Kidney (tissue), 22 donors: ENCODE data around the gene GFRAL. TPM values are rescaled to one million over a fixed set of nuclear protein-coding genes. Genes with fewer than 3 reads are reported as not detected.
A peak's percentile ranks its signal among the peaks of the same experiment; 100 is the strongest.

Source experiments
- DNase-seq, 5 donors: peaks; one replicate each; pipeline ENCODE4 v3.0.0-alpha.2; 2013 to 2020
- FAIRE-seq: peaks from 2 replicates; lab custom pipeline; 2012; peaks lifted over from hg19 to GRCh38; lab: Jason Lieb, UNC
- H3K27ac ChIP-seq, 2 donors: one replicate each; pipeline ENCODE4 v1.7.0; 2013; ENCODE audit warnings: low read depth in 2 of 2, low read length in 2 of 2, inconsistent platforms in 1 of 2
- H3K27me3 ChIP-seq: one replicate; pipeline ENCODE4 v1.7.1; 2013; ENCODE audit warnings: low read length, inconsistent platforms; ENCODE audit not compliant: control insufficient read depth, insufficient read depth
- H3K36me3 ChIP-seq, 3 donors: one replicate each; pipeline versions ENCODE4 v1.7.0 to v1.7.1; 2013; ENCODE audit warnings: low read length in 3 of 3, control low read depth in 1 of 3, inconsistent platforms in 1 of 3; ENCODE audit not compliant: insufficient read depth in 3 of 3, control insufficient read depth in 2 of 3
- H3K4me1 ChIP-seq, 3 donors: one replicate each; pipeline versions ENCODE4 v1.7.0 to v1.7.1; 2013; ENCODE audit warnings: low read length in 3 of 3, inconsistent platforms in 1 of 3, low read depth in 1 of 3; ENCODE audit not compliant: control insufficient read depth in 2 of 3, insufficient read depth in 2 of 3
- H3K4me3 ChIP-seq, 3 donors: one replicate each; pipeline versions ENCODE4 v1.7.0 to v1.8.1; 2013; ENCODE audit warnings: low read length in 3 of 3, control low read depth in 1 of 3, inconsistent platforms in 1 of 3
- H3K9ac ChIP-seq, 3 donors: one replicate each; pipeline versions ENCODE4 v1.7.0 to v1.7.1; 2013; ENCODE audit warnings: low read length in 3 of 3, control low read depth in 1 of 3, inconsistent platforms in 1 of 3
- H3K9me3 ChIP-seq, 3 donors: one replicate each; pipeline versions ENCODE4 v1.7.0 to v1.7.1; 2013; ENCODE audit warnings: low read length in 3 of 3, control low read depth in 1 of 3, inconsistent platforms in 1 of 3; ENCODE audit not compliant: control insufficient read depth in 2 of 3, insufficient read depth in 1 of 3
- CTCF ChIP-seq: IDR thresholded peaks from 3 replicates; pipeline ENCODE4 v1.5.1; 2012; ENCODE audit warnings: mild to moderate bottlenecking, moderate library complexity, borderline replicate concordance; ENCODE audit not compliant: insufficient read depth; ENCODE audit errors: extremely low read depth
- intact Hi-C: fragments of 100-400 bp; cut with DNase I; formaldehyde crosslinking; loops from one replicate; pipeline ENCODE4 v1.11.1; 2022
- long read RNA-seq, 10 donors: library from polyadenylated mRNA in 1 of 10; unstranded in 1 of 10; transcript quantifications; one replicate each; pipeline ENCODE4 v2.0.0 and lab custom pipeline, GENCODE V29; 2021 to 2026
- polyA plus RNA-seq: library from polyadenylated mRNA; stranded (reverse); fragments of 350-450 nt; fragmentation: Illumina TruSeq; extraction: RNeasy Lipid Tissue Mini Kit (QIAGEN cat#74804); gene quantifications from one replicate; pipeline ENCODE4 v1.2.3, GENCODE V29; 2014; ENCODE audit warnings: low read depth, low replicate concordance; ENCODE audit not compliant: insufficient read depth
- total RNA-seq: library from RNA; stranded (reverse); fragmentation: NEBNext Ultra II Directional; extraction: Animal tissue kit (Norgen Biotek cat#: 25700); gene quantifications from one replicate; pipeline ENCODE4 v1.2.1, GENCODE V29; 2021
- donor health status: control.
- donor health status: control.
- donor health status: control.
- donor health status: control.
- donor health status: control.
- donor health status: DM: yes; HTN: yes; CAD: no.
- donor health status: Normal renal cell carcinoma (clear cell type).

The GFRAL gene
- total RNA-seq (not detected), polyA plus RNA-seq (not detected)
- long read RNA-seq, donor 1, result 0 reads
- long read RNA-seq, donor 2, result 0 reads
- long read RNA-seq, donor 3, result 0 reads
- long read RNA-seq, donor 4, result 0 reads
- long read RNA-seq, donor 5, result 0 reads
- long read RNA-seq, donor 6, result 0 reads
- long read RNA-seq, donor 7, result 0 reads
- long read RNA-seq, donor 8, result 0 reads
- long read RNA-seq, donor 9, result 0 reads
- long read RNA-seq, donor 10, result 0 reads

GRCh38 chr6:55327169-55327568 lies at the start of gene GFRAL:
Gene GFRAL, plus strand, starts transcription at chr6:55327469. Its CDS starts 86 bp downstream, at chr6:55327555.
- Histone ChIP-seq H3K9ac (no peak within 1 kb of the TSS), H3K4me1 (no peaks in the 10 kb centered on the region), H3K4me3 (no peak within 1 kb of the TSS), H3K36me3 (no peaks in the 10 kb centered on the region), H3K27me3 (no peaks in the 10 kb centered on the region), H3K9me3 (no peaks in the 10 kb centered on the region), H3K27ac (no peak within 1 kb of the TSS)
- TF ChIP-seq CTCF, result no peak
- intact Hi-C loops, result no loop called here
- FAIRE-seq (no peak), DNase-seq (no peak)

- no peaks in the 10 kb centered on the region for H3K9me3 ChIP-seq
- no peak overlapping the region for H3K9ac ChIP-seq
- TF ChIP-seq CTCF, result no peak
- H3K4me3 ChIP-seq, result no peak overlapping the region
- no peak for FAIRE-seq
- H3K27me3 ChIP-seq, result no peaks in the 10 kb centered on the region
- intact Hi-C loops, result no loop called here
- no peak overlapping the region for H3K27ac ChIP-seq
- peak in 2 of 5 donors; percentile 20 to 33 for DNase-seq
- H3K4me1 ChIP-seq, result no peaks in the 10 kb centered on the region
- H3K36me3 ChIP-seq, result no peaks in the 10 kb centered on the region
Observed at GRCh38 chr6:55277646-55278045, 49.6 kb upstream of the GFRAL start.

GRCh38 chr6:55281215-55281614 lies 46.1 kb upstream of the GFRAL start:
- Histone ChIP-seq H3K9me3 (no peaks in the 10 kb centered on the region), H3K27ac (no peak overlapping the region), H3K4me1 (no peaks in the 10 kb centered on the region), H3K9ac (no peak overlapping the region), H3K4me3 (no peak overlapping the region), H3K27me3 (no peaks in the 10 kb centered on the region), H3K36me3 (no peaks in the 10 kb centered on the region)
- TF ChIP-seq CTCF, result no peak
- no peak for DNase-seq
- intact Hi-C loops, result no loop called here
- no peak for FAIRE-seq

GRCh38 chr6:55282115-55282514 lies 45.2 kb upstream of the GFRAL start:
- no peak overlapping the region for H3K4me3 ChIP-seq
- H3K27ac ChIP-seq, result no peak overlapping the region
- intact Hi-C loops, result no loop called here
- no peaks in the 10 kb centered on the region for H3K36me3 ChIP-seq
- H3K9ac ChIP-seq, result no peak overlapping the region
- FAIRE-seq, result no peak
- no peak for TF ChIP-seq CTCF
- H3K27me3 ChIP-seq, result no peaks in the 10 kb centered on the region
- DNase-seq, result no peak
- no peaks in the 10 kb centered on the region for H3K9me3 ChIP-seq
- H3K4me1 ChIP-seq, result no peaks in the 10 kb centered on the region
